Measurements from ENCODE around the gene TRIM40.
A peak's percentile ranks its signal among the peaks of the same experiment; 100 is the strongest.

Gene TRIM40

GRCh38 chr6:30149234-30149633, 13.3 kb downstream of the TRIM40 start:
- no peak for DNase-seq (ENCODE audit: low read depth)

GRCh38 chr6:30149858-30150550, 14.1 kb downstream of the TRIM40 start:
- no peak for DNase-seq (ENCODE audit: low read depth)

GRCh38 chr6:30150671-30151395, 14.9 kb downstream of the TRIM40 start:
- no peak for DNase-seq (ENCODE audit: low read depth)

GRCh38 chr6:30151580-30151979, 15.6 kb downstream of the TRIM40 start:
- DNase-seq (ENCODE audit: low read depth), result no peak

GRCh38 chr6:30152016-30152673, 16.2 kb downstream of the TRIM40 start:
- DNase-seq (ENCODE audit: low read depth), result no peak

- DNase-seq (ENCODE audit: low read depth), result no peak
Measured at GRCh38 chr6:30152910-30153610, 17.1 kb downstream of the TRIM40 start.

- no peak for DNase-seq (ENCODE audit: low read depth)
Measured at GRCh38 chr6:30154061-30154460, 18.1 kb downstream of the TRIM40 start.

- peak; percentile 91 for DNase-seq (ENCODE audit: low read depth)
Measured at GRCh38 chr6:30154709-30155519, 19.0 kb downstream of the TRIM40 start.

- peak; percentile 21 for DNase-seq (ENCODE audit: low read depth)
Measured at GRCh38 chr6:30155520-30156261, 19.8 kb downstream of the TRIM40 start.

- peak; percentile 56 for DNase-seq (ENCODE audit: low read depth)
Measured at GRCh38 chr6:30156262-30156599, 20.3 kb downstream of the TRIM40 start.

- no peak for DNase-seq (ENCODE audit: low read depth)
Measured at GRCh38 chr6:30156774-30157173, 20.8 kb downstream of the TRIM40 start.

GRCh38 chr6:30157581-30157980, 21.6 kb downstream of the TRIM40 start:
- DNase-seq (ENCODE audit: low read depth), result peak; percentile 20

- no peak for DNase-seq (ENCODE audit: low read depth)
Measured at GRCh38 chr6:30157999-30158398, 22.1 kb downstream of the TRIM40 start.

- DNase-seq (ENCODE audit: low read depth), result no peak
Measured at GRCh38 chr6:30158475-30159040, 22.6 kb downstream of the TRIM40 start.

- no peak for DNase-seq (ENCODE audit: low read depth)
Measured at GRCh38 chr6:30160008-30160784, 24.3 kb downstream of the TRIM40 start.

GRCh38 chr6:30160785-30161531, 25.0 kb downstream of the TRIM40 start, which contains the start of gene TRIM10:
TSS of gene TRIM10 (minus strand) at chr6:30161211. CDS start at chr6:30160858, 353 bp downstream.
- no peak for DNase-seq (ENCODE audit: low read depth)

GRCh38 chr6:30162265-30163089, 26.5 kb downstream of the TRIM40 start:
- DNase-seq (ENCODE audit: low read depth), result no peak

Data from EH (cell line).